Stimulated activated CD8-positive, alpha-beta memory T cell treated with anti-CD3 and anti-CD28 coated beads, Interleukin-7, amount 100 ng/mL, for 48 hours (primary cell): ENCODE data around the gene ZSCAN5B.

Experiments
- DNase-seq, 2 donors: peaks; one replicate each; pipeline ENCODE4 v3.0.0-alpha.2; 2020; ENCODE audit warnings: low read depth in 1 of 2; ENCODE audit errors: extremely low read depth in 1 of 2

ZSCAN5B gene

DNA sequence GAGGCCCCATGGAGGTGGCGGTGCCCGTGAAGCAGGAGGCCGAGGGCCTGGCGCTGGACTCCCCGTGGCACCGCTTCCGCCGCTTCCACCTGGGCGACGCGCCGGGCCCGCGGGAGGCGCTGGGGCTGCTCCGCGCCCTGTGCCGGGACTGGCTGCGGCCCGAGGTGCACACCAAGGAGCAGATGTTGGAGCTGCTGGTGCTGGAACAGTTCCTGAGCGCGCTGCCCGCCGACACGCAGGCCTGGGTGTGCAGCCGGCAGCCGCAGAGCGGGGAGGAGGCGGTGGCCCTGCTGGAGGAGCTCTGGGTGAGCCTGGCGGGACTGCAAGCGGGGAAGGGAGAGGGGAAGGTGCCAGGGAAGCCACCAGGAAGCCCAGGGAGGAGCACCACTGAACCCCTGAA, 50.7 kb downstream of the ZSCAN5B start:
- DNase-seq, result no peak

DNA sequence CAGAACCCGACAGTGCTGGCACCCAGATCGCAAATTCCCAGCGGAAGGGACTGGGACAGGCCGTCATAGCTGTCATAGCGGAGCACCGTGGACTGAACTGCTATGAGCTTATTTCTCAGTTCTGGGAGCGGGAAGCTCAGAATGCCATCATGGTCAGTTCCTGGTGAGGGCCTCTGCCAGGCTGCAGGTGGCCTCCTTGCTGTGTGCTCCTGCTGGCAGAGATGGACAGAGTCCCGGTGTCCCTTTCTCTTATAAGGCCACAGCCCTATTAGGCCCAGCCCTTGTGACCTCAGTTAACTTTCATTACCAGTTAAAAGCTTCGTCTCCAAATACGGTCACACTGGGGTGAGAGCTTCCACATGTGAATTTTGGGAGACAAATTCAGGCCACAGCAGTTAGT, 51.9 kb downstream of the ZSCAN5B start:
- DNase-seq, result no peak

DNA sequence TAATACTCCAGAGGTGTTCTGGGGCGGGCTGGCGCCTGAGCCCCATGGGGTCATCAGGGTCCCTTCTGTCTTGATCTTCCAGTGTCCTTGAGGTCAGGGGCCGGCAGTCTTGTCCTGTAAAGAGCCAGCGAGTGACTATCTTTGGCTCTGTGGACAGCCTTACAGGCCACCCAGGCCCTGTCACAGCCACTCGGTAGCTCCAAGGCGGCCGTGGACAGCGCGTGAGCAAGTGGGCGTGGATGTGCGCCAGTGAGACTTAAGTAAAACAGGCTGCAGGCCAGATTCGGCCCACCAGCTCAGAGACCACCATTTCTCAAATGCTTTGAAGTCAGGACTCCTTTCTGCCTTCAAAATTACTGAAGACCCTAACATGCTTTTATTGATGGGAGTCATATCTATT, 52.8 kb downstream of the ZSCAN5B start:
- no peak for DNase-seq

DNA sequence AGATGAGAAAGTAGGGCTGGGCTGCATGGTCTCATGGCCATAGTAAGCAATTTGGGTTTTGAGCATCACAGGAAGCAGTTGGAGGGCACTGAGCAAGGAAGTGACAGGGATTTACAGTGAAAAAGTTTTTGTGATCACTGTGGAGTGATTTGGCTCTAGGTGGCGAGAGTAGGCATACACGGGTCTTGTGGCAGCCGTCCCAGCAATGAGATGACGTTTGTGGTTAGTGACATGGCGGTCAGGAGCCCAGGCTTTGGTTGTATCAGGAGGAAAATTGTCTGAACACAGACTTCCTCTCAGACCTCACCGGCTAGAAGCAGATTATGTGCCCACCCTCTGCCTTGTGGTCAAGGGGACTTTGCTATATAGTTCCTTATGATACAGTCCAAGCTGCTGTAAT, 53.2 kb downstream of the ZSCAN5B start:
- no peak for DNase-seq

DNA sequence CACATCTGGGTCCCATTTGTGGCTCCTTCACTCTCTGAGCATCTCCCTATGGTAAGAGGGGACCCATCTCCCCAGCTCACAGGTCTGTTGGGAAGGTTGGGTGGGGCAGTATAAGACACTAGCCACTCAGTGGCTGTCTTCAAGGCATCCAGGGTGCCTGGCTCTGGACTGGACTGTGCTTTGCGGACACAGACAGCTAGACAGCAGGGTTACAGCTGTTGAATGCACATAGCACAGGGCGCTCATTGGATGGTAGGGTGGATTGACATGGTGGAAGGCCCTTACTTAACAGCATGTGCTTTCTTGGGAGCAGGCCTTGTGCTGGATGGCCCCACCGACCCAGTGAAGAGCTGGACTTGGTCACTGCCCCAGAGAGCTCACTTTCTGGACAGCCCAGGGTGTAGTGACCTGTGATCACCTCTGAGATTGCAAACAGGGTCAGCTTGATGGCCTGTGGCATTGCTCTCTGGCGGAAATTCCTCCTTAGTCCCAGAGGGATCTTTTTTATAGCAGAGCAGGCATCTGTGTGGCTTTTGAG, 54.6 kb downstream of the ZSCAN5B start:
- DNase-seq, result no peak

DNA sequence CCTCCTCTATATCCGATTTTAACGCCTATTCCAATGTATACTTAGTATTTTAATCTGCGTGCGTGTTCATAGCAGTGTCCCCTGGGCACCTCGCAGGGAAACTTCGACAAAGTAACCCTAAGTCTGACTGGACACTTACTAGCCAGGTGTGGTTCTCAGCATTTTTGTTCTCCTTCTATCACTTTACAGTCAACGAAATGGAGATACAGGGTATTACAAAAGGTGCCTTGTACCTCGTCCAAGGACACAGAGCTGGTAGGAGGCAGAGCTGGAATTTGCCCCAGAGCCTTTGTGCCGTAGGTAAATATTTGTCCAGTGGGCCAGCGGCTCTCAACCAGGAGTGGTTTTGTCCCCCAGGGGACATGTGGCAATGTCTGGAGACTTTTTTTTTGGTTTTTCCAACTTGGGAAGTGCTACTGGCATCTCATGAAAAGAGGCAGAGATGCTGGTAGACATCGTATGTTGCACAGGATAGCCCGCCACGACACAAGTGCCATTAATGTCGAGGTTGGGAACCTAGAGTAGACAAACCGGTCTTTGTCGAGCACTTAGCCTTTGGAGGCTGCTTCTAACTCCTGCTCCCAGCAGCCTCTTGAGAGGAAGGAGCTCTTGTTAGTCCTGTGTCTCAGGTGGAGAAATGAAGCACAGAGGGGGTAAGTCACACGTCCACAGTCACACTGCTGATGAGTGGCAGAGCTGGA, 55.3 kb downstream of the ZSCAN5B start:
- no peak for DNase-seq

DNA sequence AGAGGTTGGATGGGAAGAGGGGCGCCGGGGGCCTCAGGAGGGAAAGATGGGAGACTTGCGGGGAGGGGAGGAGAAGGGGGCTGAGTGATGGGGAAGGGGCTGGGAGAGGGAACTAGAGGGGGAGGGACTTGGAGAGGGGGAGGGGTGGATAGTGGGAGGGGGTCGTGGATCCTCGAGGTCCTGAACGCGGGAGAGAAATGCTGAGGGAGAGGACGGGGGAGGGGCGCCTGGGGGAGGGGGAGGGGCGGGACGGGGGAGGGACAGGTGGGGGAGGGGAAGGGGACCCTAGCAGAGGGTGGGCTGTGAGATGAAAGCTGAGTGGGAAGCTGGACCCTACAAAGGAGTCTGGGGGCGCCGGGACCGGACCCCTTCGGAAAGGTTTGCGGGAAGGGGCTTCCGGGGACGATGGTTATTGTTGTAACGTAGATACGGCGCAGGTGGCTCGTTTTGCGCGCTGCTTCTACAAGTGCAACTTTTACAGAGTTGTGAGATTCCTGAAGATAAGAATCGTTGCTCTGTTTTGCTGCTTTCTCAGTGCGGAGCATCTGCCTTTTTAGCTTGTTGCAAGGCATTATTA, 56.1 kb downstream of the ZSCAN5B start:
- no peak for DNase-seq

DNA sequence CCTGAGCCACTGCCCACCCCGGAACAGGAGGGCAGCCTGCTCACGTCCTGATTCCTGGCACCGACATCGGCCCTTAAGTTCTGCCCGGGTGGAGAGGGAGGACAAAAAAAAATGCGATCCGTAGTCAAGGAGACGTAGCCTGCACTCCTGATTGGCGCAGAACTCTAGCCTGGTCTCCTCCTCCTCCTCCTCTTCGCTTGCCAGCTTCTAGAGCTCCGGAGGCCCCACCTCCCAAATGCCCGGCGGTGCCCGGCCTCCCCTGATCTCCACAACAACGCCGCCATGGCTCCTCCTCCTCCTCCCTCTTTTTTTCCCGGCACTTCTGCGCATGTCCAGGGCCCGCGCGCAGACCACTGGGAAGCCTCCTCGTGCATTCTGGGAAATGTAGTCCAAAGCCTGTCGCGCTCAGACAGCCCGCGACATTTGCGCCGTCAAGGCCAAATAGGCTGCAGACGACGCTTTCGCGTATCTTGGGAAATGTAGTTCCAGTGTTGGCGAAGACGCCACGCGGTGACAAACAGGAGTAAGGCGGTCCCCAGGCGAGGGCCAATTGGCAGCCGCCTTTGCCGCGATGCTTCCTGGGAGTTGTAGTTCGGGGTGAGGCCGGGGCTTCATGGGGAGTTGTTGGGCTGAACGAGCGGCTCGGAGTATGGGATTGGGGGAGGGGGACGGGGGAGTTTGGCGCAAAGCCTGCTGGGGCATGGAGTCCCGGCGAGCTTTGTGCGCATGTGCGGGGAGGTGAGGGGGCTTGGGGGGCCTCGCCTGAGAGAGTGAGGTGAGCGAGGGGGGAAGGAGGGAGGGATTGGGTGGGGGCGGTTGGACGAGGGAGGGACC, 56.8 kb downstream of the ZSCAN5B start, which contains the start of gene ZNF444:
TSS of gene ZNF444 (plus strand) at position 705 of the 834 bp plus-strand sequence. CDS start 5,625 bp downstream, outside the sequence.
- DNase-seq, result peak; percentile 93 to 99

DNA sequence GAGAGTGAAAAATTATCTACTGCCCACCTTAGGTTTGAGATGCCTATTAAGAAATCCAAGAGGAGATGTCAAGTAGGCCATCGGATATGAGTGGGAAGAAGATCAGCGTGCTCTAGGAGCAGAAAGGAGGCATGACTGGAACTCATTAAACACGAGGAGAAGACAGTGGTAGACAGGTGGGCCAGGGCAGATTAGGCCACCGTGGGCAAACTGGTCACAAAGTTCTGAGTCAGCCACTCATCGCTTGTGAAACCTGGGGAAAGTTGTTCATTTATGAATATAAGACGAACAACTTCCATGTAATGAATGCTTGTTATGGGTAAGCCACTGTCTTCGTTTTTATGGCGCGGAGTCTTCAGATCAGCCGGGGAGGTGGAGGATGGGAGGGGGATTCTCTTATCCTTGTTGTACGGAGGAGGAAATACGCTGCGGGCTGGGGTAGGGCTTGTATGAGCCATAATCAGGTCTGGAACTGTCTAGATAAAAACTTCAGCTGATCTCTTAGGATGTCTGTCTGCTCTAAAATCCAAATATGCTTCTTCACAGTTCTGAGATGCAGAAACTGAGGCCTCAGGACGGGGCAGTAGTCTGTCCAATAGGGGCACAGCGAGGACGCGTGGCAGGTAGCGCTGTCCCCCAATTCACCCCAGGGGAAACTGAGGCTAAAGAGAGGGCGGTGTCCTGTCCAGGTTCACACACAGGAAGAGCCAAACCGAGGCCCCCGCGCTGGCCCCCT, 57.6 kb downstream of the ZSCAN5B start:
- no peak for DNase-seq
